ENCODE results near the gene PLVAP. TPM values are rescaled to one million over a fixed set of nuclear protein-coding genes. Genes with fewer than 3 reads are reported as not detected.

Gene PLVAP
- total RNA-seq, 1 donor from 2014 or later, result not detected

DNA sequence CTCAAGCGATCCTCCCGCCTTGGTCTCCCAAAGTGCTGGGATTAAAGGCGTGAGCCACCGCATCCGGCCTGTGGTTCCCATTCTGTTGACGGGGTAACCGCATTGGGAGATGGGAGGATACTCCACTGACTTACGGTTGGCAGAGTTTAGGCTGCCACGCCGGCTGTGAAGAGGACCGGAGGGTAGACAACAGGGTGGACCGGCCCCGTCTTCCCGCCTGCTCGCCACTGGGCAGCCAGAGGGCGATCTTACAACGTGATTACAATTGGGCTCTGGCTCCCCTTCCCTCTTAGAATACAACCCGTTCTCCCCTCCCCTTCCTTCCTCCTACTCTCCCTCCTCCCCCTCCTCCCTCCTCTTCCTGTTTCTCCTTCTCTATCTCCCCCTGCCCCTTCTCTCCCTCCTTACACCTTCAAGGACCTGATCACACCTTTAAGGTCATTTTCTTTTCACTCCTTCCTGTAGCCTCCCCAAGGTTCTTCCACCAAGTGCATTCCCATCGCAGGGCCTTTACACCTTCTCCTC, 17.8 kb upstream of the PLVAP start:
- no peak for FAIRE-seq
- TF ChIP-seq, protein P1, sequence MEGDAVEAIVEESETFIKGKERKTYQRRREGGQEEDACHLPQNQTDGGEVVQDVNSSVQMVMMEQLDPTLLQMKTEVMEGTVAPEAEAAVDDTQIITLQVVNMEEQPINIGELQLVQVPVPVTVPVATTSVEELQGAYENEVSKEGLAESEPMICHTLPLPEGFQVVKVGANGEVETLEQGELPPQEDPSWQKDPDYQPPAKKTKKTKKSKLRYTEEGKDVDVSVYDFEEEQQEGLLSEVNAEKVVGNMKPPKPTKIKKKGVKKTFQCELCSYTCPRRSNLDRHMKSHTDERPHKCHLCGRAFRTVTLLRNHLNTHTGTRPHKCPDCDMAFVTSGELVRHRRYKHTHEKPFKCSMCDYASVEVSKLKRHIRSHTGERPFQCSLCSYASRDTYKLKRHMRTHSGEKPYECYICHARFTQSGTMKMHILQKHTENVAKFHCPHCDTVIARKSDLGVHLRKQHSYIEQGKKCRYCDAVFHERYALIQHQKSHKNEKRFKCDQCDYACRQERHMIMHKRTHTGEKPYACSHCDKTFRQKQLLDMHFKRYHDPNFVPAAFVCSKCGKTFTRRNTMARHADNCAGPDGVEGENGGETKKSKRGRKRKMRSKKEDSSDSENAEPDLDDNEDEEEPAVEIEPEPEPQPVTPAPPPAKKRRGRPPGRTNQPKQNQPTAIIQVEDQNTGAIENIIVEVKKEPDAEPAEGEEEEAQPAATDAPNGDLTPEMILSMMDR (IDR thresholded peaks at IDR 0.05; ENCODE audit: insufficient read depth, low read length, severe bottlenecking), result peak; percentile 87
- Histone ChIP-seq H3K4me3 (ENCODE audit: low read depth, low read length) (no peak overlapping the region), H3K36me3 (ENCODE audit: control insufficient read depth, insufficient read depth, low read length) (no peaks in the 10 kb centered on the region), H3K27me3 (ENCODE audit: control insufficient read depth, insufficient read depth, low read length) (no peaks in the 10 kb centered on the region)
- DNase-seq (ENCODE audit: low read depth), result peak; percentile 29

DNA sequence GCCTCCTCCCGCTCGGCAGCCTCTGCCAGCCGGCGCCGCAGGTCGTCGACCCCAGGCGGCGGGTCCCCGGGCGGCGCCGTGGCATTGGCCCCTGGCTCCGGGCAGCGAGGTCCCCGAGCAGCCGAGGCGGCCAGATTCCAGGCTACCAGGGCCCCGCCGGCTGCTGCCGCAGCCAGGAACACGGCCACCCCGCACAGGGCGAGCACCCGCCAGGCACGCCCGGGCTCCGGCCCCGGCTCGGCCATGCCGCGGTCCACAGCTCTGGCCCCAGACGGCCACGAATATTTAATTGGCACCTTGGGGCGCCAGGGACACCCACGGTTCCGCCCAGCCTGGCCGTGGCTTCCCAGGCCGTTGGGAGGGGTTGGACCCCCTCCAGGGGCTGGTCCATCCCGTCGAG, 16.8 kb upstream of the PLVAP start, which contains the start of gene CCDC194:
Gene CCDC194, minus strand, starts transcription at position 283 of the 400 bp plus-strand sequence. Its CDS starts 38 bp downstream, at position 245.
- no peak for DNase-seq (ENCODE audit: low read depth)
- H3K27me3 ChIP-seq (ENCODE audit: control insufficient read depth, insufficient read depth, low read length), result no peaks in the 10 kb centered on the region
- FAIRE-seq, result no peak

DNA sequence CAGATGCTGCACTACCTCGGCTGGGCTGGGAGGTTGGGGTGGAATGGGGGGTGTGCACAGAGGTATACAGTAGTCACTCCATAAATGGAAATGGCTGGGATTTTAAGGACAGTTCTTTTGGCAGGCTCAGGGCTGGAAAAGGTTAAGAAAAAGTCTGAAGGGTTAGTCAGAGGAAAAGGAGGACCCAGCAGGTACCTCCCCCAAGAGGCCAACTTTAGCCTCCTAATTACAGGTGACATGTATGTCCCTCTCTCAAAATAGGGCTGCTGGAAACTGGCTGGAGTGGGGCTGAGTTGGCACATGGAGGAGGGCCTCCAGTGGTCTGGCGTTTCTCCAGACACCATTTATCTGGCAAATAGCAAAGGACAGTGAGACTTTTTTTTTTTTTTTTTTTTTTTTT, 15.9 kb upstream of the PLVAP start:
- TF ChIP-seq, protein P1 (IDR thresholded peaks at IDR 0.05; ENCODE audit: insufficient read depth, low read length, severe bottlenecking), result no peak
- Histone ChIP-seq H3K27me3 (ENCODE audit: control insufficient read depth, insufficient read depth, low read length) (no peaks in the 10 kb centered on the region), H3K36me3 (ENCODE audit: control insufficient read depth, insufficient read depth, low read length) (no peaks in the 10 kb centered on the region), H3K4me3 (ENCODE audit: low read depth, low read length) (no peak overlapping the region)
- DNase-seq (ENCODE audit: low read depth) (no peak), FAIRE-seq (no peak)

More for the DNA sequence above, 16.8 kb upstream of the PLVAP start, which contains the start of gene CCDC194:
- no peaks in the 10 kb centered on the region for H3K36me3 ChIP-seq (ENCODE audit: control insufficient read depth, insufficient read depth, low read length)
- H3K4me3 ChIP-seq (ENCODE audit: low read depth, low read length), result no peak within 1 kb of the TSS
- TF ChIP-seq, protein P1 (IDR thresholded peaks at IDR 0.05; ENCODE audit: insufficient read depth, low read length, severe bottlenecking), result no peak

DNA sequence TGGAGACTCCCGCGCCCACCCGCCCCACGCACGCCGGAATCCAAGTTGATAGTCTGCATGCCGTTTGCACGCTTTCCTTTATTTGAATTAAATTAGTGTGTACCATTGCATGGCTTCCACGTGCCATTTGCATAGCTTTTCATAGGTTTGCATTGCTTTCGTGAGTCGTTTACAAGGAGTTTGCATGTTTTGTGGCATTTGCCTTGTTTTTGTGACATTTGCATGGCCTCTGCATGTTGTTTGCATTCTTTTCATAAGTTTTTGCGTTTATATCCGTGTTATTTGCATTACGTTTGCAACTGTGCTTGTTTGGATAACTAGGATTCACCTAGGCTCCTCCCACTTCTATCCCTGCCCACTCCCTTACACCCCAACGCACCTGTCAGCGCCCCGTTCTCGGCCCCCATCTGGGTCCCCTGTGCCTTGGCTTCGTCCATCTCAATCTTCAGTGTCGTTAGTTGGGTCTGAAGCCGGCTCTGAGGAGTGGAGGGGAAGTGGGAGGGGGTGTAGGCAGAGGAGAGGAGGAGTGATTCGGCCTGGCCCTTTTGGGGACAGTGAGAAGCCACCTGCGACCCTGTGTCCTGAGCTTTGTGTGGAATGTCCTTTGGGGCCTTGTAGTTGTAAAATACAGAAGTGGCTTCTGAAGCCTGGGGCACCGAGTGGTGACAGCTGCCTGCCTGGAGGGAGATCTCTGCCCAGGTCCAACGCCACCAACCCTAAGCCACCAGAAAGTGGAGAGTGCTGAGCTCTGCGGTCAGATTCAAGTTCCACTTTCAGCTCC, 14.4 kb upstream of the PLVAP start:
- peak; percentile 14 for DNase-seq (ENCODE audit: low read depth)
- H3K27me3 ChIP-seq (ENCODE audit: control insufficient read depth, insufficient read depth, low read length), result no peaks in the 10 kb centered on the region
- no peaks in the 10 kb centered on the region for H3K36me3 ChIP-seq (ENCODE audit: control insufficient read depth, insufficient read depth, low read length)
- FAIRE-seq, result no peak
- H3K4me3 ChIP-seq (ENCODE audit: low read depth, low read length), result peak overlapping the region; percentile 29
- TF ChIP-seq, protein P1 (IDR thresholded peaks at IDR 0.05; ENCODE audit: insufficient read depth, low read length, severe bottlenecking), result no peak

DNA sequence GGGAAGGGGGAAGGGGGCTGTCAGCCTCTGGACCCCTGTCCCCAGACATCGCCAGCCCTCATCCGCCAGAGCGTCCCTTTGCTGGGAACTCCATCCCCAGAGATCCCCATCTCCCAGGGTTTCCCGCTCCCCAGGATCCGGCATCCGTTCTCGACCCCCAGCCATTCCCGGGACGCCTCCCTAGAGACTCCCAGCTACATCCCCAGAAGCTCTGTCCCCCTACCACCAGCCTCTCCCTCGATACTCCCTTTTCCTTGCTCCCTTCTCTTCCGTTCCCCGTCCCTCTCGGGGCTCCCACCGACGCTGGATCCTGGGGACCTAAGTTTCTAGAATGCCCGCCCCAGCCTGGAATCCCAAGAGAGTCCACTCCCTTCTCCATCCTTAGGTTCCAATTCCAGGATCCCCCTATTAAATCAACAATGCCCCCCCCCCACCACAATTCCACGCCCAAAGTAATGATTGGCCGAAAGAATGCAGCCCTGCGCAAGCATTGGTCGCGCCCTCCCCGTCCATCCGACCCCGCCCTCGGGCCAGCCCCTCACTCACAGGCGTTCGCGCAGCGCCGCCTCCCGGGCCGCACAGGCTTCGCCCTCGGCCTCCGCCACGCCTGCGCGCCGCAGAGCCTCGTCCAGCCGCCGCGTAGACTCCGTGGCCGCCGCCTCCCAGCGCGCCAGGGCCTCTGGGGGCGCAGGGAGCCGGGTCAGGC, 13.7 kb upstream of the PLVAP start:
- Histone ChIP-seq H3K4me3 (ENCODE audit: low read depth, low read length) (peak overlapping the region; percentile 29), H3K36me3 (ENCODE audit: control insufficient read depth, insufficient read depth, low read length) (no peaks in the 10 kb centered on the region), H3K27me3 (ENCODE audit: control insufficient read depth, insufficient read depth, low read length) (no peaks in the 10 kb centered on the region)
- TF ChIP-seq, protein P1 (IDR thresholded peaks at IDR 0.05; ENCODE audit: insufficient read depth, low read length, severe bottlenecking), result peak; percentile 78
- no peak for FAIRE-seq
- peak; percentile 78 for DNase-seq (ENCODE audit: low read depth)

Data from bronchial epithelial cell (primary cell).